GM23338 (cell line): Measurements from ENCODE around the gene FMO2.

Experiments
- EZH2 ChIP-seq: fragments of 200-600 bp; sonication (generic); IDR thresholded peaks from one replicate; pipeline ENCODE4 v1.8.0; 2017; ENCODE audit warnings: antibody characterized with exemption, mild to moderate bottlenecking, low read depth; ENCODE audit not compliant: unreplicated experiment
- EZH2phosphoT487 ChIP-seq: fragments of 200-600 bp; sonication (generic); IDR thresholded peaks from one replicate; pipeline ENCODE4 v1.8.1; 2018; ENCODE audit warnings: antibody characterized with exemption; ENCODE audit not compliant: unreplicated experiment
- TF ChIP-seq, protein P1 (sequence below), 2 experiments: fragments of 200-600 bp in 1 of 2; sonication (generic) in 1 of 2; conservative IDR thresholded peaks; 2 replicates each; pipeline versions ENCODE4 v1.5.1 to v1.6.1; 2016 to 2017; ENCODE audit warnings: antibody characterized with exemption in 2 of 2, low read depth in 2 of 2, mild to moderate bottlenecking in 2 of 2, moderate library complexity in 1 of 2

DNA sequence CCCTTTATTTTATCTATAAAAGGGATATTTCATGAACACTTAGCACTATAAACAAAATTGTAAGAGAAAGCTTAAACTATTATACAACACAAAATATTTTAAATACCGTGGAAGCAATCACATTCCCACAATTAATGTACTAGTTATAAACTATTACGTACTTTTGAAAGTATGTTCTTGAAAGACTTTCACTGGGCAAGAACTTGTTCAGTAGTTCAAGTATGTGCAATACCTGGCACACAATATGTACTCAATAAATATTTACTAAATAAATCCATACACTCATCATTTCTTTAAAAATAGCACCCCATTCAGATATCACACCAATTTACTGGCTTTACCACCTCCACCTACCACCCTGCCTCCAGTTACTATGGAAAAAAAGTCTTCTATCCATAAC lies 12.6 kb upstream of the FMO2 start:
- no peak for TF ChIP-seq EZH2
- TF ChIP-seq, protein P1, sequence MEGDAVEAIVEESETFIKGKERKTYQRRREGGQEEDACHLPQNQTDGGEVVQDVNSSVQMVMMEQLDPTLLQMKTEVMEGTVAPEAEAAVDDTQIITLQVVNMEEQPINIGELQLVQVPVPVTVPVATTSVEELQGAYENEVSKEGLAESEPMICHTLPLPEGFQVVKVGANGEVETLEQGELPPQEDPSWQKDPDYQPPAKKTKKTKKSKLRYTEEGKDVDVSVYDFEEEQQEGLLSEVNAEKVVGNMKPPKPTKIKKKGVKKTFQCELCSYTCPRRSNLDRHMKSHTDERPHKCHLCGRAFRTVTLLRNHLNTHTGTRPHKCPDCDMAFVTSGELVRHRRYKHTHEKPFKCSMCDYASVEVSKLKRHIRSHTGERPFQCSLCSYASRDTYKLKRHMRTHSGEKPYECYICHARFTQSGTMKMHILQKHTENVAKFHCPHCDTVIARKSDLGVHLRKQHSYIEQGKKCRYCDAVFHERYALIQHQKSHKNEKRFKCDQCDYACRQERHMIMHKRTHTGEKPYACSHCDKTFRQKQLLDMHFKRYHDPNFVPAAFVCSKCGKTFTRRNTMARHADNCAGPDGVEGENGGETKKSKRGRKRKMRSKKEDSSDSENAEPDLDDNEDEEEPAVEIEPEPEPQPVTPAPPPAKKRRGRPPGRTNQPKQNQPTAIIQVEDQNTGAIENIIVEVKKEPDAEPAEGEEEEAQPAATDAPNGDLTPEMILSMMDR (conservative IDR thresholded peaks at IDR 0.05; ENCODE audit: low read depth in 2 of 2): no peak
- TF ChIP-seq EZH2phosphoT487: no peak
